ENCODE data around the gene KIAA0513.

GRCh38 chr16:85057212-85057889, 29.8 kb downstream of the KIAA0513 start:
- peak in 4 of 6 experiments; percentile 4 to 40 (median 31) for TF ChIP-seq CTCF (IDR thresholded peaks at IDR 0.05)
- no peak for TF ChIP-seq POLR2A (IDR thresholded peaks at IDR 0.05)

Data from Peyer's patch (tissue), 4 donors.